ENCODE results near the gene NHEJ1.

DNA sequence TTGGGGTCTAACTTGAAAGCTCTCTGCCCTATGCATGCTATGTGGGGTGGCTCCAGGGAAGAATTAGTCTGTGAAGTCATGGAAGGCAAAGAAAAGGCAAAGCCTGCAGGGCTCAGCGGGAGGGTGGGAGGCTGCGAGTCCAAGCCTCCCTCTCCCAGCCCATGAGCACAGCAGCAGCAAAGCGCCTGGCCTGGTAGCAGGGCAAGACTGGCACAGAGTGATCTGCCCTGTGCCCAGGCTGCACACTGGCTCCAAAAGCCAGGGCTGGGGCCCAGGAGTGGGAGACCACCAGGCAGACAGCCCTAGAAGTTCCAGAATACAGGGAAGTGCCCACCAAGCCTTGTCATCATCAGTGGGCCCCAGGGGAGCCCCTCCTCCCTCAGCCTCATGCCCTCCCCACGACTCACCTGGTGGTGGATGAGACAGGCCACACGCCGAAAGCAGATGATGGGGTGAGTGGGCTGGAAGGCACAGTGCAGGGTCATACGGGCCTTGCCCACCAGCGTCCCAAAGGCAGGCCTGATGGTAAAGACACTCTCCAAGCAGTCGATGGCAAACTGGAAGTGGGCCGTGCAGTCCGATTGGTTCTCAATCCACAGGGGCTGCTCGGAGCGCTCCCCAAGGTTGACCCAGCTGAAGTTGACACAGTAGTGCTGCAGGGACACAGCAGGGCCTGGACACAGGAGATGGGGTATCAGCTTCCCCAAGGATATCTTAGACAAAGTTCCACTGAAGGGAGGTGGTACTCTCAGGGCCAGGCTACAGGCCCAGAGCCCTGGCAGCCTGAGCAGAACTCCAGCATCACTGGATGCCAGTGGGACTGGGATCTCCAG, 131.4 kb downstream of the NHEJ1 start:
- TF ChIP-seq POLR2A (IDR thresholded peaks at IDR 0.05; ENCODE audit: low read depth, low read length) (no peak), TAF1 (IDR thresholded peaks at IDR 0.05; ENCODE audit: low read depth, low read length) (no peak), POLR2AphosphoS5 (IDR thresholded peaks at IDR 0.05; ENCODE audit: low read depth, low read length) (no peak), POU2F2 (IDR thresholded peaks at IDR 0.05; ENCODE audit: low read depth, low read length) (no peak), PAX5 (IDR thresholded peaks at IDR 0.05; ENCODE audit: insufficient read depth, low read length, severe bottlenecking) (no peak)

Measured in GM12891 (cell line).